GM12872 (cell line): Measurements from ENCODE around the gene LSM8.

Experiments
- CTCF ChIP-seq: IDR thresholded peaks from 3 replicates; pipeline ENCODE4 v1.5.1; 2011; ENCODE audit warnings: low read depth, mild to moderate bottlenecking, low read length, moderate library complexity; ENCODE audit not compliant: insufficient read depth

The LSM8 gene

GRCh38 chr7:118214051-118214832 is 30.3 kb downstream of the LSM8 start:
- no peak for TF ChIP-seq CTCF

- no peak for TF ChIP-seq CTCF
Observed at GRCh38 chr7:118214833-118215182, 30.8 kb downstream of the LSM8 start.

GRCh38 chr7:118217210-118217619 is 33.3 kb downstream of the LSM8 start:
- TF ChIP-seq CTCF: no peak

- TF ChIP-seq CTCF: no peak
Observed at GRCh38 chr7:118218413-118219156, 34.6 kb downstream of the LSM8 start.

GRCh38 chr7:118219157-118219512 is 35.2 kb downstream of the LSM8 start:
- no peak for TF ChIP-seq CTCF

GRCh38 chr7:118220583-118220982 is 36.6 kb downstream of the LSM8 start:
- no peak for TF ChIP-seq CTCF

- TF ChIP-seq CTCF: no peak
Observed at GRCh38 chr7:118222591-118222990, 38.6 kb downstream of the LSM8 start.
